SU-DHL-6 (cell line): ENCODE data around the gene SLC8A2.

ENCODE experiments used
- CTCF ChIP-seq: fragments of 200-600 bp; sonication (generic); IDR thresholded peaks from one replicate; pipeline ENCODE4 v1.5.1; 2017; ENCODE audit warnings: antibody characterized with exemption, mild to moderate bottlenecking, low read length, moderate library complexity; ENCODE audit not compliant: insufficient read depth, poor library complexity, severe bottlenecking
- EZH2phosphoT487 ChIP-seq: fragments of 200-600 bp; sonication (generic), shearing (Covaris generic); conservative IDR thresholded peaks from 2 replicates; pipeline ENCODE4 v1.6.1; 2018; ENCODE audit warnings: mild to moderate bottlenecking, antibody characterized with exemption, low read length, moderate library complexity, mixed read lengths

GRCh38 chr19:47476438-47476972 is 4.8 kb upstream of the SLC8A2 start:
- TF ChIP-seq CTCF (no peak), EZH2phosphoT487 (no peak)
